ENCODE data around the gene NEK6. TPM values are rescaled to one million over a fixed set of nuclear protein-coding genes. Genes with fewer than 3 reads are reported as not detected.

NEK6 gene
- polyA plus RNA-seq, 3 donors, result 15.8 to 24.6 (median 18.3) TPM

DNA sequence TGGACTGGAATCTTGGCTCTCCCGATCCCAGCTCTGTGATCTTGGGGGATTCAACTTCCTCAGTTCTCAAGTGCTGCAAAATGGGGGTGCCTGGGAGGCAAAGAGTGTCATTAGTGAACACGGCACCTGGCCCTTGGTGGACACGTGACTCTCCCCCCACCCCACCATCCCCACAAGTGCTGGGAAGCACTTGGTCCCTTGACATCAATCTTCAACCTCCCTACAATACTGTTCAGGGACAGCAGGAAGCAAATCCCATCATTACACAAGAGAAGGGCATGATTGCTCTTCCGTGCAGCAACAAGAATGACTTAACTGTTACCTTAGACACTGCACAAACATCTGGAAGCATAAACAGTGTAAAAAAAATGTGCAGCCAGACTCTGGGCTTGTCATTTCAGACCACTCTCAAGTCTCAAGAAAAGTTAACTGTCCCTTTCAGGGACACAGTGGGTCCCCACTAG lies 96.1 kb downstream of the NEK6 start:
- 58 to 73% (median 62%) methylated on average over 4 of the region's 4 CpGs for WGBS, 3 donors
- no peak overlapping the region for H3K27ac ChIP-seq (ENCODE audit: low read depth, low read length)

DNA sequence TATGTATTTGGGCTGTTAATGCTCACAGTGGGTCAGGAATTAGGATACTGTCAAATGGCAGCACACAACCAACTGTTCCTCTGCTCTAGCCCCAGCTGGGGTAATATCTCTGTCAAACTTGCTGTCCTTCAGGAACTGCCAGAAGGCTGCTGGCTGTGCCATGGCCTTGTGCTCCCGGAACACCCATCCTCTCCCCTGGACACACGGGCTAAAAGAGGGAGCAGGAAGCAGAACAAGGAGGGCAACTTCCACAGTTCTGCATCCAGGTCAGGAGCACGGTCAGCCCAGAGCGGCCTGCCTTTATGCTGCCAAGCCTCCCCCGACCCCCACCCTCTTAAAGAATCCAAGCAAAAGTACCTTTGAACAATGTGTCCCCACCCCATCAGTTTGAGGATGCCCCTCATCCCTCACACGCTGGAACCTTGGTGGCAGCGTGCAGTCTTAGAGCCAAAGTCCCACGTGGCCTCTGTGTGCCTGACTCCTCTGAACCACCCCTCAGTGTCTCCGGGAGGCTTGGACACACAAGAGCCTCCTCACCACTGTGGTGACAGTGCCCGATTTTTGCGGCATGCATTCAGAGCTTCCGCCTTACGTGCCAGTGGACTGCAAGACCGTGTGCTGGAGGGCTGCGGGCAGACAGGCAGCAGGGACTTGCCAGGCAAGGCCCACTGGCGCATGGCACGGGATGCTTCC lies 96.7 kb downstream of the NEK6 start:
- 81 to 87% (median 86%) methylated on average over 17 of the region's 17 CpGs for WGBS, 3 donors
- no peak overlapping the region for H3K27ac ChIP-seq (ENCODE audit: low read depth, low read length)

DNA sequence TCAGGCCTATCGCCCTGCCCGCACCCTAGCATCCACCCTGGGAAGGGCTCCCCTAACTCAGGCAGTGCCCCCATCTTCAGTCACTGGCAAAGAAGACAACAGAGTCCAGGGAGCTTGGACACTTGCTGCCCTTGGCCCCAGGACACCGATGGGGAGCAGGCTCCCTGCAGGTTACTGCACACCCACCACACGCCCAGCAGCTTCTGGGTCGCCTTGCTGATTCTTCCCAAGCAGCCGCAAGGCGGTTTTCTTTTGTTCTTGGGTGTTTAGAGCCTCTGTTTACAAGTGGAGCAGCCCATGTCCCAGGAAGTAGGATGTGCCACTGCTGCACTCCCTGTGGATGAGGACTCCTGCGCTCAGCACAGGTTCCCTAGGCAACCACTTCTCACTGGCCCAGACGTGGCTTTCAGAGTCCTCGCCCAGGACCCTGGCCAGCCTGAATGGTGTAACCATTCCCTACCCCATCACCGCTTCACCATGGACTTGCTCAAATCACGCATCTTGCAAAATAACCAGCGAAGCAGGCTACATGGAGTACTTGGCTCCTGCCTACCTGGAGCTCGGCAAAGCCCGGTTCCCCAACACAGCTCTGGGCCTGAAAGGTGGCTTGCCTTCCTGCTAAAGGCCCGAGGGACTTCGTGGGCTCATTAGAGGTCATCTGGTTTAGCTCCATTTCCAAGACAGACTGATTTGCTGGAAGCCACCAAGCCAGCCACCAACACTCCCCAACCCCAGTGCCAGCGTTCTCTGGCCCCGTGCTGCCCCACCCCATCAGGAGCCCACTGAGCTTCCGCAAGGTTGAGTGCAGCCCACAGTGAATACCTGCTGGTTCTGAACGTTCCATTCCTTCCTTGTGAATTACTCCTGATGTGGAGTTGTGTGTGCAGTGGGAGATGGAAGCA lies 97.5 kb downstream of the NEK6 start:
- H3K27ac ChIP-seq (ENCODE audit: low read depth, low read length), result no peak overlapping the region
- 84 to 92% (median 87%) methylated on average over 21 of the region's 21 CpGs for WGBS, 3 donors

DNA sequence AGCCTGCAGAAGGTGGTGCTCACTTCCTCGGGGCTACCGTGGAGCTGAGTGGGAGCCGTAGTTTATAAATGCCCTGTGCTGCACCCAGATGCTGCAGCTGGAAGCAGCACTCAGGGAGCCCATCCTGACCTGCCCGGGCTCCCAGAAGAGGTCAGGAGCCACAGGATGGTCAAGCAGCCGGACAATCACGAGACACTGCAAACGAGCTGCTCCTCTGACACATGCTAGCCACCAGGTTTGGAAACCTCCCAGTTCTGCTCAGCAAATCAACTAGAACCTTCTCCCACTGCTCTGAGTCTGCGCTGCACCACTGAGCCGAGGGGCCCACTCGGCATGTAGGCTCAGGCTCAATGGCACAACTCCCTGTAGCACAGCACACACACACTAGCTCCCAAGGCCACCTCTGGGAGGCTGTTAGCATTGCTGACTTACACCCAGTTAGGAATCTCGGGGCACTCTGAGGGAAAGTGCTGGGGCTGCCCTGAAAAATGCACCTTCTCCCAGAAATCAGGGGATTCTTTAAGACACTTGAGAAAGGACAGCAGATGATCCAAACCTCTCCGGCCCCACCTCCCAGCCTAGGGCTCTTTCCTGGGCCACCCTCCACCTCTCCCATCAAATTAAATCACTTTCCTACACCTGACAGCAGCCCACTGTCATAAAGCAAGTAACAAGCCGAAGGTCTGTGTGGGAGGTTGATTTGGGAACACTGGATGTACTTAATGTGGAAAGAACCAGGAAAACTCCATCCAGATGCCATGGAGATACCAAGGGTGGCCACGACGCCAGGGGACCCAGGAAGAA lies 98.4 kb downstream of the NEK6 start:
- 83 to 88% (median 85%) methylated on average over 15 of the region's 15 CpGs for WGBS, 3 donors
- H3K27ac ChIP-seq (ENCODE audit: low read depth, low read length), result no peak overlapping the region

DNA sequence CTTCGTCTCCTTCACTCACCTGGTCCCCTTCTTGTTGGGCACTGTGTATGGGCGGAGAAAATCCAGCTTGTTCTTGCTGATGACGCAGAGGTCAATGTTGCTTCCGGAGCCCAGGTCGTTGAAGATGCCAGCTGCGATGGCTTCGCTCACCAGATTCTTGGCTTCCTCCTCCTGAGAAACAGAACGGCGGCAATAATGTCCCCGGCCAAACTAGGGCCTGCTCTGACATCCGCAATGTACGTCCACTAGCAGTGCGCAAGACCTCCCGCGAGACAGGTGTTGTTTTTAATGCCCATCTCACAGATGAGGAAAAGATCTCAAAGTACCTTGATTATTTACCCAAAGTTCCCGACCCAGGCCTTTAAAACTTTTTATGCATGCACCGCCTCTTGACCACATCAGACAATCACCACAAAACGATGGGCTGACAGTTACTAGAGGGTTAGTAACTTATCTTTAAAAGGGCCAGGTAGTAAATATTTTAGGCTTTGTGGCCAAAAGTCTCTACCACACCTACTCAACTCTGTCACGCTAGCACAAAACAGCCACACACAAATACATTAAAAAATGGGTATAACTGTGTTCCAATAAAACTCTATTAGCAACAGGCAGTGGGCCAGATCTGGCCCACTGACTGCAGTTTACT lies 99.1 kb downstream of the NEK6 start:
- no peak overlapping the region for H3K27ac ChIP-seq (ENCODE audit: low read depth, low read length)
- WGBS, 3 donors, result 90 to 92% (median 92%) methylated on average over 19 of the region's 19 CpGs

DNA sequence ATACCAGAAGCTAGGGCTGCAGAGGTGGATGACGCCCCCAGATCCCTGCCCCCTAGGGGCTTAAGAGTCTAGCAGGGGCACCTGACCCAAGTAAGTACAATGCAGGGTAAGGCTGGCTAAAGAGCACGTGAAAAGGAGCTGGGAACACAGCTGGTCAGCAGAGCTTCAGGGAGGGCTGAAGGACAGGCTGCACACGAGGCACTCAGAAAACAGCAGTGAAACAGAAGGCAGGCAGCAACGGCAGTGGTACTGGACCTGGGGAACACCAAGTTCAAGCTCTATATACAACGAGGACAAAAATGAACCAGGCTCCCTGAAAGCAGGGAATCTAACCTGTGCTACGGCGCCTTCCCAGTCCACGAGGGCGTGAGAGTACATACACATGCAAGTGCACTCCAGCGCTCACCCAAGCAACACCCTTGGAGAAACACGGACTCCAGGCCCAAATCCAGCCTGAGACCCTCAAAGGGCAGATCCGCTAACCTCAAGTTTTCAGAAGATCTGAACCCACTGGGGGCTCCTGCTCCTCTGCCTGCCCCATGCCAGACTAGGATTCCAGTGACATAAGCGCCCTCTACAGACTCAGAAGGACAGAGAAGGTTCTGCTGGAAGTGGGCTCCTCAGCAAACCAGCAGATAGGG lies 100.1 kb downstream of the NEK6 start:
- WGBS, 3 donors, result 78 to 85% (median 84%) methylated on average over 13 of the region's 13 CpGs
- H3K27ac ChIP-seq (ENCODE audit: low read depth, low read length), result no peak overlapping the region

DNA sequence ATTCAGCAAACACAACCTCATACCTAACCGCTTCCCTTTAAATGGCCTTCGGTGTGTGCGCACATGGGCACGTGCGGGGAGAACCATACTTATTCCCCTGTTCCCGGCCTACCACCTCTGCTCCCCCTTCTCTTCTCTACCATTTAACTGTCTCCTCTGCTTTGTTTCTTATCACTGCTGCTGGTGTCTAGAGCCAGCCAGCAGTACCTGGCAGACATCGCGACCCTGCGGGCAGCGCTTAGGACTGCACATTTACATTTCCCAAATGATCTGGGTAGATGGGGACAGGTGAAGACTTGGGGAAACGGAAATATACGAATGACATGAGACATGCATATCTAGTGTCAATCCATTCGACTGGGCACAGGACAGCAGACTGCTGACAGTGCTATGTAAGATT lies 100.9 kb downstream of the NEK6 start:
- 82 to 95% (median 90%) methylated on average over 13 of the region's 13 CpGs for WGBS, 3 donors
- H3K27ac ChIP-seq (ENCODE audit: low read depth, low read length), result no peak overlapping the region

DNA sequence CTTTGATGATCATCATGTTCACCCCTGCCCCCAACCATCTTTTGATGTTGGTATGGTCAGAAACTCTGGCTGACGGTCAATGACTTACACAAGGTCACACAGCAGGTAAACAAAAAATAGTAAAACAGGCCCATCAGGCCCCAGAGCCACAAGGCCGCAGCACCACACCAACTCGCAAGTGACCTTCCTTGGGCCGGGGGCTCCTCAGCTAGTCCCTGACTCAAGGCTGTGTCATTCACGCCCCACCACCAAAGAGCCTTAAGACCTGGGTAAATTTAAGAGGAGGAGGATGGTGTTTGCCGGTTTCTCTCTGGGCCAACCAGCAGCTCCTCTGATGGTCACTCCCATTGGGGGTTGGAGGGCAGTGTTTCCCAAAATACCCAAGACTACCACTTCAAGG lies 101.7 kb downstream of the NEK6 start:
- no peak overlapping the region for H3K27ac ChIP-seq (ENCODE audit: low read depth, low read length)
- WGBS, 3 donors, result 78 to 96% (median 93%) methylated on average over 6 of the region's 6 CpGs

DNA sequence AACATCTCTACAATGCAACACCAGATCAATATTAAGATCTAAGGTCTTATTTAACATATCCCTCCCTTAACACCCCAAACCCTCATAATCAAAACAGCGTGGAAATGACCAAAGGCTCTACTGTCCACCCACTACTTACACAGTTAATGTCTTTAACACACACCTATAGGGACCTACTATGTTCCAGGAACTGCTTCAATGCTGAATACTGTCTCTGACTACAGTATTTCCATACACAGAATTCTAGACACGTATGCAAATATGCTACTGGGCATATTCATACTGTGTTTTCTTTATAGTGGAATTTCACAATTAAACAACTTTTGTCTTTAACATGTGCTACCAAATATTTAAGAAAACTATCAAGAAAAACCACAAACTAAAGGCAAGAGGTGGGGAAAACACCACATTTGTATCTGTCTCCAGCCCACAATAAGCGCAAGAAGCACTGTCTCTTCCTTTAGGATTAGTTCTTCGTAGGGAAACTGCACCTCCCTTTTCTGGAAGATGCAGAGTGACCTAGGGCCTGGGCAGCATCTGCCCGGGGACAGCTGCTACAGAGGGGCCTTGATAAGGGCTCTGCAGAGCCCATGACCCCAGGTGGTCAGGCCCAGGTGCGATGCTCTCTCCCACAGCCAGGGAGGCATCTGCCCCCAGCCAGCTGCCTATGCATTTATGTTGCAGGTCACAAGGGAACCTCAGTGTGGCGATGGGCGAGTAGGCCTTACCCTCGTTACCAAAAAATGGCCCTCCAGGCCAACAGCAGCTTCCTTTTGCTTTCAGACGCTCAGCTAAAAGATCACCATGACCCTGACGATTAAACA lies 102.3 kb downstream of the NEK6 start:
- no peak overlapping the region for H3K27ac ChIP-seq (ENCODE audit: low read depth, low read length)
- 83 to 89% (median 85%) methylated on average over 11 of the region's 11 CpGs for WGBS, 3 donors

DNA sequence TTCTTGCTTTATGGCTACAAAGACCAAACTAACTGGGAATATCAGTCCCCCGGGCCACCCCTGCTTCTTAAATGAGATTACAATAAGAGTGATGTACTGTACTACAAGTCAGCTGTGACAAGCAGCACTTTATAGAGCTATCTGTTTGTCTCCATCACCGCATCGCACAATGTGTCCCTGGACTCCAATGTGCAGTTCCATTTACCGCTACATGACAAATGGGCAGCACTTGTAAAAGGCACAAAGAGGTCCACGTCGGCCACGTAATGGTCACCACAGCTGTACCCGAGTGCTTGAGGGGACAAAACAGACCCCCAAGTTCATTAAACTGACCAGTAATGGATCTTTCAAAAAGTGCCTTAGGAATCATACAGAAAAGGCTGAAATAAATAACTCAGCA lies 103.4 kb downstream of the NEK6 start:
- WGBS, 3 donors, result 91 to 94% (median 92%) methylated on average over 8 of the region's 8 CpGs
- no peak overlapping the region for H3K27ac ChIP-seq (ENCODE audit: low read depth, low read length)

DNA sequence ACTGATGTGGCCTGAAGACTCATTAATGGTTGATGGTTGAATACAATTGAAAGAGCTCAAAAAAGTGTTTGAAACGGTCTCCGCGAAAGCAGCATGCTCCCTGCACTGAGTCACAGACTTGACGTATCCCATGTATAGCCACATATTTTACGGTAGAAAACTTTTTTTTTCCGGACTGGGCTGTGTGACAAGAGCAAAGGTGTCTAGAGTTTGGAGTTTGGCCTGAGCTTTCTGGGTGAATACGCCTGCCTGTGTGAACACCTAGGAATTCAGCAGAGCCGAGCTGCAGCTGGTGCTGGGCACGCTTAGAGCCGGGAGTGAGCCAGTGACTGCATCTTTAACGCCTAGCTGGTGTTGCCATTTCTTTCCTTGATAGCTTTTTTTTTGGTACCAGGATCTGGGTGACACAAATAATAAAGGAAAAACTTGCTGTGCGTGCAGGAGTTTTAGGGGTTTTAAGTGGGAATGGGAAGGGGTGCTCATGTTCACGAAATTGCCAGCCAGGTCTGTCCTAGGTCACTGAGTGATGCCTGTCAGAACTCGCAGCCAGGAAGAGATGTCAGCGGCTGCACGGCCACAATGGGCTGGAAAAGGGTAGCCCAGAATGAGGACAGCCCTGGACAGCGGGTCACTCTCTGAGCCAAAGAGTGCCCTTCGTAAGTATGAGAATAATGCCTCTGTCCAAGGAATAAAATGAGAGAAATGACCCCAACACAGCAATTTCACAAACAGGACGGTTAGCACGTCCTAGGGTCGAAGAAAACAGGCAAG lies 105.8 kb downstream of the NEK6 start:
- no peak overlapping the region for H3K27ac ChIP-seq (ENCODE audit: low read depth, low read length)
- WGBS, 3 donors, result 91 to 95% (median 92%) methylated on average over 21 of the region's 21 CpGs

DNA sequence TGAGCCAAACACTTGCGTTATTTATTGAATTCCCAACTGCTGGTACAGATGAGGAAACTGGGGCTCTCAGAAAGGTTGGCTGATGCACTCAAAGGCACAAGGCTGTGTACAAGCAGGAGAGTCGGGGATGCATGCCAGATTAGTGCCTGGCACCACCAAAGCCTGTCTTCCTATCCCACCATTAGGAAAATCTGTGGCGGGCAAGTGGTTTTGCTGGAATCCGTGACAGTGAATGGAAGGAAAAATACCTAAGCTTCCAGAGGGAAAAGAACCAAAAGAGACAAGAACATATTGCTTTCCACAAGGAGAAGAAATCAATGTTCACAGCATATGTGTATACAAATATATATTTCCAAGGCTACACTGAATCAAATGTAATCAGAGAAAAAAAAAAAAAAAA lies 106.4 kb downstream of the NEK6 start:
- WGBS, 3 donors, result 88 to 95% (median 89%) methylated on average over 4 of the region's 4 CpGs
- H3K27ac ChIP-seq (ENCODE audit: low read depth, low read length), result no peak overlapping the region

DNA sequence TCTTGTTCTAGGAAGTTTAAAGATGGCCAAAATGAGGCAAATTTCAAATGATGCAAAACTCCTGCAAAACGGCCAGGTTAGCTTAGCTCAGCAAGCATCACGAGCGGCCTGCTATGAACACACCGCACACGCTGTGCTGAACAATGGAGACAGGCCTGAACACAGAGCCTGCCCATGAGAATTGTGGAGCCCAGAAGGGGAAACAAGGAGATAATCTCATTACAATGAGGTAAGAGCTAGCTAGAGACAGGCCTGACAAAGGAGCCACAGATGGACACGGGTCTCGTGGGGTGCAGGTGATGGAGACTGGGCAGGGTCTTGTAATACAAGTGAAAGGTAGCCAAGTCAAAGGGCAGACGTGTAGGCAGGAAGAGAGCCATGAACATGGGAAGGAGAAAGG lies 107.3 kb downstream of the NEK6 start:
- WGBS, 3 donors, result 85 to 91% (median 87%) methylated on average over 8 of the region's 8 CpGs

DNA sequence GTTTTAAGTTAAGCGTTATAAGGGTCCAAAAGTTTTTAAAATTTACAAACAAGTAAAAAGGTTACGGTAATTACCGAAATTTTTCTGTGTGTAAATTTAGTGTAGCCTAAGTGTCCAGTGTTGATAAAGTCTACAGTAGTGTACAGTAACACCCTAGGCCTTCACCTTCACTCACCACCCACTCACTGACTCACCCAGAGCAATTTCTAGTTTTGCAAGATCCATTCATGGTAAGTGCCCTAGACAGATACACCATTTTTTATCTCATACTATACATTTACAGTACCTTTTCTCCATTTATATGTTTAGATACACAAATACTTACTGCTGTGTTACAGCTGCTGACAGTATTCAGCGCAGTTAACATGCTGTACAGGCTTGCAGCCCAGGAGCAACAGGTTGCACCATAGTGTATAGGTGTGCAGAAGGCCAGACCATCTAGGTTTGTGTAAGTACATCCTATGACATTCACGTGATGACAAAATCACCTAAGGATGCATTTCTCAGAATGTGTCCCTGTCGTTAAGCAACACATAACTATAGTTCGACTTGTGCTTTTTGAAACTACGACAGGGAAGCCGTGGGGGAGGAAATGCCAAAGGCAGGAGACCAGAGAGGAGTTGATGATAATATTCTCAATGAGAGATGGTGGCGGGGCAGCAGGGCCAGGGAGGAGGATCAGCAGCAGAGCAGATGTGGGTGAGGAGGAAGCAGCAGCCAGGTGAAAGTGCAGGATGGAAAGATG lies 108.9 kb downstream of the NEK6 start:
- WGBS, 3 donors, result 66 to 94% (median 80%) methylated on average over 10 of the region's 10 CpGs
- no peak overlapping the region for H3K27ac ChIP-seq (ENCODE audit: low read depth, low read length)

More for the DNA sequence above, 107.3 kb downstream of the NEK6 start:
- H3K27ac ChIP-seq (ENCODE audit: low read depth, low read length), result no peak overlapping the region

DNA sequence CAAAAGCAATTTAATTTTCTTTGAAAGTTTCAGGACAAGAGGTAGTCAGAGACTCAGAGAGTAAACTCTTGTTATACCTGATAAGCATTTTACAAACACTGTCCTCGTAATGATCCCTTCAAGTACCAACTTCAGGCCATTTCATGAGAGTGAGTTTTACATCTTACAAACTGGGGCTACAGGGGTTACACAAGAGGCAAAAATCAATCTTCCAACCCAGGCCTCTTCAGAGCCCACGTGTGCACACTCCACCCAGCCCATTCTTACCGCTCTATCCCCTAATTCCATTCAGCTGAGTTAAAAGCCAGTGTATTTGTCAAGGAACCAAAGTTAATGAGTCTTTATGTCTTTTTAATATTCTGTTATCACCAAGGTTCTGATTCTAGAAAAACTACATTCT lies 110.9 kb downstream of the NEK6 start:
- WGBS, 3 donors, result 60 to 63% (median 62%) methylated on average over 3 of the region's 3 CpGs
- H3K27ac ChIP-seq (ENCODE audit: low read depth, low read length), result no peak overlapping the region
